K562 treated with DMSO at 1 percent for 12 hours (cell line): ENCODE measurements around the gene ZNF770. TPM values are rescaled to one million over a fixed set of nuclear protein-coding genes. Genes with fewer than 3 reads are reported as not detected.

ENCODE experiments used
- total RNA-seq: library from RNA; unstranded; fragments of 300-600 nt; gene quantifications from 2 replicates; pipeline ENCODE4 v1.2.3, GENCODE V29; 2022; ENCODE audit not compliant: insufficient read depth

Gene ZNF770, protein sequence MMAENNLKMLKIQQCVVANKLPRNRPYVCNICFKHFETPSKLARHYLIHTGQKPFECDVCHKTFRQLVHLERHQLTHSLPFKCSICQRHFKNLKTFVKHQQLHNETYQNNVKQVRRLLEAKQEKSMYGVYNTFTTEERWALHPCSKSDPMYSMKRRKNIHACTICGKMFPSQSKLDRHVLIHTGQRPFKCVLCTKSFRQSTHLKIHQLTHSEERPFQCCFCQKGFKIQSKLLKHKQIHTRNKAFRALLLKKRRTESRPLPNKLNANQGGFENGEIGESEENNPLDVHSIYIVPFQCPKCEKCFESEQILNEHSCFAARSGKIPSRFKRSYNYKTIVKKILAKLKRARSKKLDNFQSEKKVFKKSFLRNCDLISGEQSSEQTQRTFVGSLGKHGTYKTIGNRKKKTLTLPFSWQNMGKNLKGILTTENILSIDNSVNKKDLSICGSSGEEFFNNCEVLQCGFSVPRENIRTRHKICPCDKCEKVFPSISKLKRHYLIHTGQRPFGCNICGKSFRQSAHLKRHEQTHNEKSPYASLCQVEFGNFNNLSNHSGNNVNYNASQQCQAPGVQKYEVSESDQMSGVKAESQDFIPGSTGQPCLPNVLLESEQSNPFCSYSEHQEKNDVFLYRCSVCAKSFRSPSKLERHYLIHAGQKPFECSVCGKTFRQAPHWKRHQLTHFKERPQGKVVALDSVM
- 1.8 and 16.8 TPM in 2 replicates for total RNA-seq

GRCh38 chr15:34988027-34988902 lies at the start of gene ZNF770:
Gene ZNF770 (minus strand): TSS chr15:34988287. CDS start chr15:34983434, 4,853 bp downstream.

DNA sequence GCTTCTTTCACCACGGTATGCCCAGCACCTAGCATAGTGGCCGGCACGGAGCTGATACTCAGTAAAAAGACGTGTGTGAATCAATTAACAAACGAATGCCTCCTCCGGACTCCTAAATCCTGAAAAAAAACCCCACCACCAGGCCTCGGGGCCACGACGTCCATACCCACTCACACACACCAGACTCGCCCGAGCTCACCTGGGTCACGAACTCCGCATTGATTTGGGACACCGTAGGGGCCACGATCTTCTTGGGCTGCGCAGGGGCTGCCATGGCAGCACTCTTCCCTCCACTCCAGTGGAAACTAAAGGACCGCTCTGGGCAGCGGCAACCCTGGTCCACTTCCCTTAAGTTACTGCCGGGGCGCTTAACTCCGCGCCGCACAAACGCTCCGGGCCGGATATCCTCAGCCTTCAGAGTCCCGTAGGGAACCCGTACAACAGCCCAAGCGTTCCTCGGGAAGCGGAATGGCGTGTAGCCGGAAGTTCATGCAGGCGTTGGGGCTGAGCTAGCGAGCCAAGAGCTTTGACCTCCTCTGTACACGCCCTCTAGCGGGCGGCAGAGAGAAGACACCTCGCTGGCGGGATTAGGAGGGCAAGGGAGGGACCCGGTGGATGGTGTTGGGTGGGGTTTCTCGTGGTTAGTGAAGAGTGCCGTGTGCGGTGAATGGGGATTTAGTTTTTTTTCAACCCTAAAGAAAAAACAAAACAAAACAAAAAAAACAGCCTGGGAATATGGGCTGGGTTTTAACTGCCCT lies 18.6 kb downstream of the ZNF770 start, which contains the start of gene AQR:
Gene AQR (minus strand): TSS at position 403 of the 758 bp plus-strand sequence. CDS start 129 bp downstream, at position 274.

Other genes with a start within 250 kb of the ZNF770 start
- not detected in 2 replicates for gene GJD2, start 233.3 kb downstream of the ZNF770 start, total RNA-seq
- gene ACTC1, start 192.7 kb downstream of the ZNF770 start, total RNA-seq, result not detected in 2 replicates
- 3.3 and 15.3 TPM in 2 replicates for gene AQR, start 18.5 kb downstream of the ZNF770 start, total RNA-seq
- not detected in 2 replicates for gene NANOGP8, start 97.0 kb upstream of the ZNF770 start, total RNA-seq